Heart right ventricle (tissue), 16 donors: Measurements from ENCODE around the gene SLC16A10. TPM values are rescaled to one million over a fixed set of nuclear protein-coding genes. Genes with fewer than 3 reads are reported as not detected.

ENCODE experiments used
- ATAC-seq, 8 donors: fragments of 200-7000 bp; cut with Tn5 transposase; one replicate each; pipeline ENCODE4 v1.9.1; 2020; ENCODE audit warnings: mild to moderate bottlenecking in 8 of 8, moderate library complexity in 8 of 8, moderate number of reproducible peaks in 1 of 8
- DNase-seq, 2 donors: peaks; one replicate each; pipeline ENCODE4 v3.0.0-alpha.2; 2020
- H3K27ac ChIP-seq, 10 donors: fragments of 200-600 bp; sonication (generic) in 2 of 10; one replicate each; pipeline versions ENCODE4 v1.5.0 to v1.8.0; 2020 to 2022; ENCODE audit warnings: mild to moderate bottlenecking in 3 of 10
- H3K27me3 ChIP-seq, 7 donors: fragments of 200-600 bp; one replicate each; pipeline ENCODE4 v1.8.0; 2021 to 2022; ENCODE audit warnings: mild to moderate bottlenecking in 2 of 7
- H3K36me3 ChIP-seq, 9 donors: fragments of 200-600 bp; sonication (generic) in 1 of 9; one replicate each; pipeline versions ENCODE4 v1.5.0 to v1.8.0; 2020 to 2022; ENCODE audit warnings: mild to moderate bottlenecking in 2 of 9
- H3K4me1 ChIP-seq, 9 donors: fragments of 200-600 bp; sonication (generic) in 1 of 9; one replicate each; pipeline versions ENCODE4 v1.5.0 to v1.8.0; 2020 to 2022; ENCODE audit warnings: mild to moderate bottlenecking in 4 of 9
- H3K4me3 ChIP-seq, 10 donors: fragments of 200-600 bp; sonication (generic) in 2 of 10; one replicate each; pipeline versions ENCODE4 v1.5.0 to v1.8.0; 2020 to 2022; ENCODE audit warnings: mild to moderate bottlenecking in 7 of 10, moderate library complexity in 2 of 10
- H3K9me3 ChIP-seq, 11 donors: fragments of 200-600 bp in 10 of 11; sonication (generic) in 2 of 11; one replicate each; pipeline versions ENCODE4 v1.5.0 to v1.8.0; 2013 to 2022; ENCODE audit warnings: mild to moderate bottlenecking in 2 of 11, control low read depth in 1 of 11, moderate library complexity in 1 of 11
- WGBS, 2 donors: extraction: QIAGEN DNeasy Blood & Tissue Kit; methylation state at CpG; one replicate each; pipeline ENCODE4 v1.1.7; 2013; ENCODE audit warnings: inconsistent platforms in 1 of 2; 5-methylcytosine and 5-hydroxymethylcytosine counted together
- intact Hi-C, 10 donors: fragments of 100-400 bp; cut with DNase I; formaldehyde crosslinking; loops; one replicate each; pipeline versions ENCODE4 v1.11.1 to v1.14.2; 2022
- long read RNA-seq, 3 donors: library from polyadenylated mRNA; unstranded; transcript quantifications; one replicate each; pipeline ENCODE4 v2.0.0, GENCODE V29; 2020 to 2021
- polyA plus RNA-seq, 2 donors: library from polyadenylated mRNA; stranded (reverse); fragments of 200-250 nt; gene quantifications; one replicate each; pipeline ENCODE4 v1.2.3, GENCODE V29; 2013
- total RNA-seq, 10 donors: library from RNA; stranded (reverse); fragmentation: NEBNext Ultra II Directional in 3 of 10; extraction: Animal tissue kit (Norgen Biotek cat#: 25700) in 3 of 10; gene quantifications; one replicate each; pipeline versions ENCODE4 v1.2.1 to v1.2.4, GENCODE V29; 2021 to 2023
- TF ChIP-seq, protein P1 (sequence below), 9 donors: fragments of 200-600 bp; sonication (generic) in 2 of 9; IDR thresholded peaks; one replicate each; pipeline versions ENCODE4 v1.5.0 to v1.8.0; 2021 to 2022; ENCODE audit warnings: antibody characterized with exemption in 9 of 9, mild to moderate bottlenecking in 5 of 9, moderate library complexity in 1 of 9
- donor health status: Arrhythmogenic right ventricular cardiomyopathy.
- donor health status: ischemic (EF 13 %, LVEDD 7.1; RV severe dilation, severe dysfunction).
- donor health status: healthy with polysubstance abuse.
- donor health status: DM: no; HTN: yes; CAD: no.
- donor health status: DM: no; HTN: no; CAD: no.
- donor health status: ischemic (EF 25% LVEDD 6.9; RV normal size, moderate dysfunction).
- donor health status: ischemic (EF 25% LVEDD 5.7; RV mildly dilated, moderate dysfunction).
- donor health status: healthy.
- donor health status: DM: yes; HTN: yes; CAD: no.
- donor health status: Ischemic cardiomyopathy.
- donor health status: ischemic (EF 35%, LVEDD 5.7; RV mildly dilated, moderate dysfunction).
- donor health status: nonischemic (EF 11% LVEDD 7.7; RV severe dilation, severe dysfunction).
- donor health status: DM: yes; HTN: yes; CAD: no.
- donor health status: PGD.
- donor health status: ischemic (EF 29% LVEDD 5.4; RV normal size, mild dysfunction).
- donor health status: nonischemic (EF 23%, LVEDD 6.1; RV moderate dilation, normal function).

The SLC16A10 gene, protein sequence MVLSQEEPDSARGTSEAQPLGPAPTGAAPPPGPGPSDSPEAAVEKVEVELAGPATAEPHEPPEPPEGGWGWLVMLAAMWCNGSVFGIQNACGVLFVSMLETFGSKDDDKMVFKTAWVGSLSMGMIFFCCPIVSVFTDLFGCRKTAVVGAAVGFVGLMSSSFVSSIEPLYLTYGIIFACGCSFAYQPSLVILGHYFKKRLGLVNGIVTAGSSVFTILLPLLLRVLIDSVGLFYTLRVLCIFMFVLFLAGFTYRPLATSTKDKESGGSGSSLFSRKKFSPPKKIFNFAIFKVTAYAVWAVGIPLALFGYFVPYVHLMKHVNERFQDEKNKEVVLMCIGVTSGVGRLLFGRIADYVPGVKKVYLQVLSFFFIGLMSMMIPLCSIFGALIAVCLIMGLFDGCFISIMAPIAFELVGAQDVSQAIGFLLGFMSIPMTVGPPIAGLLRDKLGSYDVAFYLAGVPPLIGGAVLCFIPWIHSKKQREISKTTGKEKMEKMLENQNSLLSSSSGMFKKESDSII
- total RNA-seq (1 to 10 TPM; 3.1 to 8.1 (median 7.2) TPM), polyA plus RNA-seq (1 to 10 TPM; 1.4 to 2.5 TPM)
- long read RNA-seq, donor 1, partial matches to known transcripts: 0 of 5 reads
- long read RNA-seq, donor 1, other reads (novel, unspliced or antisense): 1 of 5 reads
- long read RNA-seq, donor 2, partial matches to known transcripts: 2 of 4 reads
- long read RNA-seq, donor 2, other reads (novel, unspliced or antisense): 2 of 4 reads
- long read RNA-seq, donor 3: 0 reads

DNA sequence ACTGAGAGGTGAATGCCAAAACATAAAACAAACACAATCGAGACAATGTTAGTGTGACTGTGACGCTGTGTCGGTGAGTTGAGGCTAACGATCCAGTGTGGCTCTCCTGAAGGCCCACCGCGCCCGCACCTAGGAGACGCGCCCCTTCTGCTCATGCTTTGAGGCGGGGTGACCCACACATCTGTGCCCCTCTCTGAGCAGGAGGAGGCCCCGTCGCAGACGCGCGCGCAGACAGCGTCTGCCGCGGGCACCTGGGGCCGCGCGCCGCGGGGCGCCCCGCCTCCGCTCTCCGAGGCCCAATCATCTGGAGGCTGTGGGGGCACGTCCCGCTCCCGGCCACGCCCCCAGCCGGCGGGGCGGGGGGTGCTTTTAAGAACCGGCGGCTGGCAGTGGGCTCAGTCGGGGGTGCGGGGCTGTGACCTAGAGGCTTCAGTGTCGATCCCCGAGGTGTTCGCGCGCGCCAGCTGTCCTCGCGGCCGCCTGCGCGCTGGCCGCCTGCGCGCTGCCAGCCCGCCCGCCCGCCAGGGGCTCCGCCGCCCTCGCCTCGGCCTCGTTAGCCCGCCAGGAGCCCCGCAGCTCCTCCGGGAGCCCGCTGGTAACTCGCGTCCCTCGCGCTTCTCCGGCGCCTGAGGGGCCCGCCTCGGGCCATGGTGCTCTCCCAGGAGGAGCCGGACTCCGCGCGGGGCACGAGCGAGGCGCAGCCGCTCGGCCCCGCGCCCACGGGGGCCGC, at the start of gene SLC16A10:
Gene SLC16A10, plus strand, starts transcription at position 398 of the 730 bp plus-strand sequence. Its CDS starts 250 bp downstream, at position 648.
- Histone ChIP-seq H3K27me3 (peaks cover 0 to 65% (median 43%) of the 10 kb centered on the region in 7 donors), H3K9me3 (no peaks in the 10 kb centered on the region), H3K4me1 (peaks cover 0 to 23% (median 13%) of the 10 kb centered on the region in 9 donors), H3K27ac (peak within 1 kb of the TSS in 8 of 10 donors; percentile 20 to 65 (median 54)), H3K4me3 (peak within 1 kb of the TSS; percentile 29 to 68 (median 62)), H3K36me3 (no peaks in the 10 kb centered on the region)
- peak; percentile 73 to 74 for DNase-seq
- TF ChIP-seq, protein P1, sequence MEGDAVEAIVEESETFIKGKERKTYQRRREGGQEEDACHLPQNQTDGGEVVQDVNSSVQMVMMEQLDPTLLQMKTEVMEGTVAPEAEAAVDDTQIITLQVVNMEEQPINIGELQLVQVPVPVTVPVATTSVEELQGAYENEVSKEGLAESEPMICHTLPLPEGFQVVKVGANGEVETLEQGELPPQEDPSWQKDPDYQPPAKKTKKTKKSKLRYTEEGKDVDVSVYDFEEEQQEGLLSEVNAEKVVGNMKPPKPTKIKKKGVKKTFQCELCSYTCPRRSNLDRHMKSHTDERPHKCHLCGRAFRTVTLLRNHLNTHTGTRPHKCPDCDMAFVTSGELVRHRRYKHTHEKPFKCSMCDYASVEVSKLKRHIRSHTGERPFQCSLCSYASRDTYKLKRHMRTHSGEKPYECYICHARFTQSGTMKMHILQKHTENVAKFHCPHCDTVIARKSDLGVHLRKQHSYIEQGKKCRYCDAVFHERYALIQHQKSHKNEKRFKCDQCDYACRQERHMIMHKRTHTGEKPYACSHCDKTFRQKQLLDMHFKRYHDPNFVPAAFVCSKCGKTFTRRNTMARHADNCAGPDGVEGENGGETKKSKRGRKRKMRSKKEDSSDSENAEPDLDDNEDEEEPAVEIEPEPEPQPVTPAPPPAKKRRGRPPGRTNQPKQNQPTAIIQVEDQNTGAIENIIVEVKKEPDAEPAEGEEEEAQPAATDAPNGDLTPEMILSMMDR (IDR thresholded peaks at IDR 0.05): no peak
- ATAC-seq: peak; percentile 92 to 97 (median 95)
- 0 to 1% methylated on average over 86 of the region's 86 CpGs for WGBS, 2 donors
- intact Hi-C loops: loop anchor here in 2 of 10 donors (5.0 to 10.0 kb wide), 2 partner anchors 55 to 98 kb away; no protein-coding TSS in a partner anchor

DNA sequence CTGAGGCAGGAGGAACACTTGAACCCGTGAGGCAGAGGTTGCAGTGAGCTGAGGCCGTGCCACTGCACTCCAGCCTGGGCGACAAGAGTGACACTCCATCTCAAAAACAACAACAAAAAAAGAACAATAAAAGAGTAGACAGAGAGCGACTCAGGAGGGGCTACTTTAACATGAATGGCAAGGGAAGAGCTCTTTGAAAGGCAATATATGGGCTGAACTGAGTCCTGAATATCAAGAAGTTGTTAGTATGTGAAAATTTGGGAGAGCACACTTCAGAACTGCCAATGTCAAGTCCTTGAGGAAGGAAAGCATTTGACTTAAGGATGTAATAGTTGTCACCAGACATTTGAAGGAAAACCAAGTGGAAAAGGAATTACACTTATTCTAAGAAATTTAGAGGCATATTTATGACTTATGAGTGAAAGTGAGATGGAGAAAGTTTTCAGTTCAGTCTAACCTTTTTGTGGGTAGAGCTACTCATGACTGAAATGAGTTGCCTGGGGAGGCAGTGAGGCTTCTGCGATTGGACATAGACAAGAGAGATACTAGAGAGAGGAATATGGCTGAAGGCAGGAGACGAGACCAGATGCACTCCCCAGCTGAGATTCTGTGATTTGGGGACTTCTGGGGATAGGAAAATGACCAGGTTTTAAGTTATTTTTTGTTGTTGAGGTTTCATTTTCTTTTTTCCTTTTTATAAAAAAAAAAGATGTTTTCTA, 48.6 kb upstream of the SLC16A10 start:
- ATAC-seq: no peak
- Histone ChIP-seq H3K27me3 (no peaks in the 10 kb centered on the region), H3K4me3 (no peak overlapping the region), H3K4me1 (no peaks in the 10 kb centered on the region), H3K27ac (no peak overlapping the region), H3K9me3 (no peaks in the 10 kb centered on the region), H3K36me3 (no peaks in the 10 kb centered on the region)
- 88 to 93% methylated on average over 6 of the region's 6 CpGs for WGBS, 2 donors
- TF ChIP-seq, protein P1 (IDR thresholded peaks at IDR 0.05): no peak
- intact Hi-C loops: no loop called here
- no peak for DNase-seq

DNA sequence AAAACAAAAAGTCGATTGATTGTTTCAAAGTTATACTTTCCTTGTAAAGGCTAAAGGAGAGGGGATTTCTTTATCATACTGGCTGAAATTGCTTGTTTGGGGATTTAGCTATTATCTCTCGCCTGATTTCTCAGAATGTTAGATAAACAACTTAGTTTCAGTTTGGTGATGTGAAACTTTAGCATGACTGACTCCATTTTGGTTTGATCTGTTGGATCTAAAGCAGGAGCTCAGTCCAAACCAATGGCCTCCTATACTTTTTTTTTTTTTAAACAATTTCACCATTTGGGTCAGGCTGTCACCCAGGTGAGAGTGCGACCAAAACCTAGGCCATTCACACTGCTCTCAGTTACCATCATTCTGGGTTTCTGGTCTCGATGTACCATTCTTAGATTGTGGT, 45.4 kb upstream of the SLC16A10 start:
- TF ChIP-seq, protein P1 (IDR thresholded peaks at IDR 0.05): no peak
- ATAC-seq (no peak), DNase-seq (no peak)
- Histone ChIP-seq H3K4me1 (no peaks in the 10 kb centered on the region), H3K27ac (no peak overlapping the region), H3K36me3 (no peaks in the 10 kb centered on the region), H3K4me3 (no peak overlapping the region), H3K9me3 (no peaks in the 10 kb centered on the region), H3K27me3 (no peaks in the 10 kb centered on the region)
- WGBS, 2 donors: 88 to 91% methylated on average over 4 of the region's 4 CpGs
- intact Hi-C loops: no loop called here
